Right lobe of liver (tissue), 6 donors: ENCODE measurements around the gene NUP93. TPM values are rescaled to one million over a fixed set of nuclear protein-coding genes. Genes with fewer than 3 reads are reported as not detected.

Experiments
- ATAC-seq, 4 donors: fragments of 200-7000 bp; cut with Tn5 transposase; one replicate each; pipeline ENCODE4 v1.9.1; 2020; ENCODE audit warnings: mild to moderate bottlenecking in 4 of 4, moderate library complexity in 4 of 4
- DNase-seq, 3 donors: peaks; one replicate each; pipeline ENCODE4 v3.0.0-alpha.2; 2020
- H3K27ac ChIP-seq, 3 donors: fragments of 200-600 bp; one replicate each; pipeline ENCODE4 v1.8.0; 2022
- H3K27me3 ChIP-seq, 2 donors: fragments of 200-600 bp; one replicate each; pipeline ENCODE4 v1.8.0; 2022
- H3K36me3 ChIP-seq, 4 donors: fragments of 200-600 bp; sonication (generic) in 1 of 4; one replicate each; pipeline versions ENCODE4 v1.5.1 to v1.8.0; 2017 to 2022; ENCODE audit warnings: control low read depth in 1 of 4
- H3K4me1 ChIP-seq, 4 donors: fragments of 200-600 bp; sonication (generic) in 1 of 4; one replicate each; pipeline versions ENCODE4 v1.5.1 to v1.8.0; 2017 to 2022; ENCODE audit warnings: control low read depth in 1 of 4
- H3K4me3 ChIP-seq, 3 donors: fragments of 200-600 bp; one replicate each; pipeline ENCODE4 v1.8.0; 2022
- H3K9me3 ChIP-seq, 4 donors: fragments of 200-600 bp; sonication (generic) in 1 of 4; one replicate each; pipeline versions ENCODE4 v1.5.1 to v1.8.0; 2017 to 2022; ENCODE audit warnings: control low read depth in 1 of 4
- CTCF ChIP-seq, 4 donors: fragments of 200-600 bp in 3 of 4; fragments of 450-650 bp in 1 of 4; IDR thresholded peaks; one replicate each; pipeline versions ENCODE4 v1.5.1 to v1.8.0; 2016 to 2022; ENCODE audit warnings: antibody characterized with exemption in 4 of 4, mild to moderate bottlenecking in 2 of 4
- POLR2A ChIP-seq: fragments of 450-650 bp; IDR thresholded peaks from one replicate; pipeline ENCODE4 v1.6.1; 2017; ENCODE audit warnings: antibody characterized with exemption, mild to moderate bottlenecking
- WGBS: methylation state at CpG from one replicate; pipeline ENCODE4 v1.1.6; 2018; ENCODE audit warnings: low coverage, low lambda C conversion rate; ENCODE audit not compliant: insufficient coverage; ENCODE audit errors: missing lambda C conversion rate; 5-methylcytosine and 5-hydroxymethylcytosine counted together
- intact Hi-C, 2 donors: fragments of 100-400 bp; cut with DNase I; formaldehyde crosslinking; loops; one replicate each; pipeline versions ENCODE4 v1.11.2 to v1.14.1; 2022
- microRNA counts: library from miRNA; unstranded; fragments of <30 nt; microRNA quantifications from one replicate; lab custom pipeline; 2016
- microRNA-seq, 2 donors: library from miRNA; unstranded; fragments of <30 nt; microRNA quantifications; one replicate each; pipeline ENCODE4, GENCODE V29; 2019 to 2020
- small RNA-seq, 2 experiments: library from RNA; depleted of rRNA; stranded (forward); fragments of <200 nt; gene quantifications; one replicate each; pipeline ENCODE3, GENCODE V24; 2016
- total RNA-seq, 6 experiments: library from RNA; depleted of rRNA in 2 of 6; stranded (reverse); fragments of >200 nt in 2 of 6; fragmentation: NEBNext Ultra II Directional in 3 of 6; extraction: Animal tissue kit (Norgen Biotek cat#: 25700) in 3 of 6; gene quantifications; one replicate each; pipeline versions ENCODE4 v1.1.0 to v1.2.4, GENCODE V29; 2016 to 2023
- donor health status: DM: no; HTN: yes; CAD: no.
- donor health status: DM: no; HTN: no; CAD: no.
- donor health status: DM: no; HTN: no; CAD: no.
- donor health status: DM: no; HTN: yes; CAD: no.
- donor health status: DM: no; HTN: yes; CAD: no.

Gene NUP93
- total RNA-seq, 6 experiments from 2014 or later, result 8.3 to 17.0 (median 12.8) TPM

- 69% methylated on average over 8 of the region's 8 CpGs for WGBS
Measured at GRCh38 chr16:56898847-56899246, 168.9 kb downstream of the NUP93 start.

More at GRCh38 chr16:56898847-56899246, 168.9 kb downstream of the NUP93 start:
- Histone ChIP-seq H3K36me3 (no peaks in the 10 kb centered on the region), H3K27ac (no peak overlapping the region), H3K27me3 (no peaks in the 10 kb centered on the region), H3K9me3 (no peaks in the 10 kb centered on the region), H3K4me1 (no peaks in the 10 kb centered on the region), H3K4me3 (no peak overlapping the region)
- ATAC-seq, result no peak
- intact Hi-C loops, result no loop called here
- no peak for DNase-seq
- TF ChIP-seq CTCF (IDR thresholded peaks at IDR 0.05) (no peak), POLR2A (no peak)

MicroRNAs within 50 kb of the gene (microRNA counts, 767-probe panel; counts per million panel counts)
- microRNA hsa-miR-138-5p (lab: Ali Mortazavi, UCI), result 237 counts per million

Small RNAs within 50 kb of the gene (microRNA-seq; reads per million reads assigned to microRNA genes)
- gene MIR138-2, result 3.2 to 3.5 reads per million in 2 donors

Small RNAs within 50 kb of the gene (small RNA-seq; reads per million reads assigned to genes)
- 0 to 0.26 reads per million in 2 experiments for gene MIR138-2

Other genes starting within 250 kb of the NUP93 start
- 10 to 100 TPM in 4 of 6 experiments, 1 to 10 TPM in 2; 5.6 to 18.4 (median 10.5) TPM for gene BBS2, start 210.1 kb upstream of the NUP93 start, total RNA-seq
- not detected for gene MT4, start 165.1 kb upstream of the NUP93 start, total RNA-seq
- gene MT3, start 140.6 kb upstream of the NUP93 start, total RNA-seq, result under 1 TPM in 1 of 6 experiments, not detected in 5; 0.62 TPM
- 1,000 to 10,000 TPM in 5 of 6 experiments, 100 to 1,000 TPM in 1; 946 to 4,033 (median 2,228) TPM for gene MT2A, start 121.5 kb upstream of the NUP93 start, total RNA-seq
- 1,000 to 10,000 TPM in 2 of 6 experiments, 100 to 1,000 TPM in 4; 403 to 1,748 (median 691) TPM for gene MT1E, start 104.3 kb upstream of the NUP93 start, total RNA-seq
- gene MT1M, start 97.5 kb upstream of the NUP93 start, total RNA-seq, result 100 to 1,000 TPM in 3 of 6 experiments, 10 to 100 TPM in 2, 1 to 10 TPM in 1; 8.6 to 569 (median 84.5) TPM
- 100 to 1,000 TPM in 3 of 6 experiments, 10 to 100 TPM in 3; 34.9 to 161 (median 110) TPM for gene MT1A, start 91.5 kb upstream of the NUP93 start, total RNA-seq
- 1 to 10 TPM in 3 of 6 experiments, not detected in 3; 1.6 to 7.7 (median 2.2) TPM for gene MT1B, start 78.2 kb upstream of the NUP93 start, total RNA-seq
- 100 to 1,000 TPM in 4 of 6 experiments, 10 to 100 TPM in 2; 10.1 to 934 (median 197) TPM for gene MT1F, start 72.2 kb upstream of the NUP93 start, total RNA-seq
- gene MT1G, start 62.1 kb upstream of the NUP93 start, total RNA-seq, result 1,000 to 10,000 TPM in 4 of 6 experiments, 100 to 1,000 TPM in 2; 490 to 8,056 (median 1,365) TPM
- gene MT1H, start 60.3 kb upstream of the NUP93 start, total RNA-seq, result 1,000 to 10,000 TPM in 2 of 6 experiments, 100 to 1,000 TPM in 2, under 1 TPM in 1, not detected in 1; 0.74 to 1,258 (median 358) TPM
- gene MT1X, start 47.7 kb upstream of the NUP93 start, total RNA-seq, result 1,000 to 10,000 TPM in 4 of 6 experiments, 100 to 1,000 TPM in 2; 808 to 2,440 (median 1,620) TPM
- not detected for gene SLC12A3, start 135.1 kb downstream of the NUP93 start, total RNA-seq
- 100 to 1,000 TPM; 103 to 185 (median 133) TPM for gene HERPUD1, start 202.0 kb downstream of the NUP93 start, total RNA-seq
- gene CETP, start 231.8 kb downstream of the NUP93 start, total RNA-seq, result 10 to 100 TPM in 1 of 6 experiments, 1 to 10 TPM in 4, under 1 TPM in 1; 0.62 to 11.8 (median 4.7) TPM